GM18951 (cell line): ENCODE measurements around the gene MAGI2.

Experiments
- POLR2A ChIP-seq: IDR thresholded peaks from 4 replicates; pipeline ENCODE4 v1.6.1; 2011; ENCODE audit warnings: mild to moderate bottlenecking; ENCODE audit not compliant: insufficient read length, insufficient read depth; ENCODE audit errors: extremely low read depth
- in situ Hi-C: fragments of 300-500 bp; cut with MboI; formaldehyde crosslinking; loops from one replicate; pipeline ENCODE4 v1.12.0; 2022; ENCODE audit warnings: low sequenced_read_pairs, mixed read lengths, inconsistent platforms; ENCODE audit not compliant: unreplicated experiment

The MAGI2 gene

GRCh38 chr7:78906735-78907134 lies 546.7 kb downstream of the MAGI2 start:
- no peak for TF ChIP-seq POLR2A
- in situ Hi-C loops: no loop called here

GRCh38 chr7:78905436-78905835 lies 548.0 kb downstream of the MAGI2 start:
- TF ChIP-seq POLR2A: no peak
- in situ Hi-C loops: no loop called here

- TF ChIP-seq POLR2A: no peak
- in situ Hi-C loops: no loop called here
These were observed 548.5 kb downstream of the MAGI2 start for GRCh38 chr7:78904983-78905382.

- TF ChIP-seq POLR2A: no peak
- in situ Hi-C loops: no loop called here
These were observed 551.9 kb downstream of the MAGI2 start for GRCh38 chr7:78901566-78901965.

- TF ChIP-seq POLR2A: no peak
- in situ Hi-C loops: no loop called here
These were observed 552.7 kb downstream of the MAGI2 start for GRCh38 chr7:78900806-78901205.

GRCh38 chr7:78895393-78895792 lies 558.1 kb downstream of the MAGI2 start:
- in situ Hi-C loops: no loop called here
- TF ChIP-seq POLR2A: no peak

- no peak for TF ChIP-seq POLR2A
These were observed 574.3 kb downstream of the MAGI2 start for GRCh38 chr7:78879206-78879605.

GRCh38 chr7:78873117-78873516 lies 580.4 kb downstream of the MAGI2 start:
- no peak for TF ChIP-seq POLR2A
- in situ Hi-C loops: no loop called here

More at GRCh38 chr7:78879206-78879605, 574.3 kb downstream of the MAGI2 start:
- in situ Hi-C loops: no loop called here

- TF ChIP-seq POLR2A: no peak
- in situ Hi-C loops: no loop called here
These were observed 589.1 kb downstream of the MAGI2 start for GRCh38 chr7:78864339-78864738.

GRCh38 chr7:78863281-78863680 lies 590.2 kb downstream of the MAGI2 start:
- TF ChIP-seq POLR2A: no peak

GRCh38 chr7:78862411-78862900 lies 591.0 kb downstream of the MAGI2 start:
- in situ Hi-C loops: no loop called here
- TF ChIP-seq POLR2A: no peak

More at GRCh38 chr7:78863281-78863680, 590.2 kb downstream of the MAGI2 start:
- in situ Hi-C loops: no loop called here

- TF ChIP-seq POLR2A: no peak
- in situ Hi-C loops: no loop called here
These were observed 600.5 kb downstream of the MAGI2 start for GRCh38 chr7:78852951-78853350.

GRCh38 chr7:78850093-78850740 lies 603.2 kb downstream of the MAGI2 start:
- TF ChIP-seq POLR2A: no peak
- in situ Hi-C loops: no loop called here

- in situ Hi-C loops: no loop called here
- TF ChIP-seq POLR2A: no peak
These were observed 608.3 kb downstream of the MAGI2 start for GRCh38 chr7:78845155-78845554.
